ENCODE measurements around the gene ITGAV.
"Not testable (repeated sequence)": the region's sequence is repeated elsewhere in the genome, so short reads cannot be mapped to it uniquely, and the experiment has no call there.

ITGAV gene
- total RNA-seq = 78.1 to 180 (median 130) reads per million in 18 experiments

GRCh38 chr2:186589612-186590349, at the start of gene ITGAV:
Gene ITGAV (plus strand): TSS chr2:186590056. CDS start chr2:186590339, 283 bp downstream.
- DNase-seq = peak; percentile 93 to 94

- no peak for DNase-seq
Observed at GRCh38 chr2:186540941-186541340, 48.9 kb upstream of the ITGAV start.

- DNase-seq = no peak
Observed at GRCh38 chr2:186542002-186542401, 47.9 kb upstream of the ITGAV start.

GRCh38 chr2:186543561-186544131, 46.2 kb upstream of the ITGAV start:
- no peak for DNase-seq

GRCh38 chr2:186544255-186544675, 45.6 kb upstream of the ITGAV start:
- DNase-seq = peak in 1 of 2 donors; percentile 11

- DNase-seq = no peak
Observed at GRCh38 chr2:186546846-186547245, 43.0 kb upstream of the ITGAV start.

- no peak for DNase-seq
Observed at GRCh38 chr2:186551323-186552050, 38.4 kb upstream of the ITGAV start.

GRCh38 chr2:186554429-186554828, 35.4 kb upstream of the ITGAV start:
- no peak for DNase-seq

GRCh38 chr2:186554850-186555671, 34.8 kb upstream of the ITGAV start:
- no peak for DNase-seq

GRCh38 chr2:186558512-186559276, 31.2 kb upstream of the ITGAV start:
- DNase-seq = no peak

- DNase-seq = no peak
Observed at GRCh38 chr2:186559370-186559769, 30.5 kb upstream of the ITGAV start.

- DNase-seq = no peak
Observed at GRCh38 chr2:186559848-186560247, 30.0 kb upstream of the ITGAV start.

- no peak for DNase-seq
Observed at GRCh38 chr2:186560254-186560653, 29.6 kb upstream of the ITGAV start.

- DNase-seq = no peak
Observed at GRCh38 chr2:186561467-186562208, 28.2 kb upstream of the ITGAV start.

GRCh38 chr2:186562209-186562578, 27.7 kb upstream of the ITGAV start:
- no peak for DNase-seq

GRCh38 chr2:186568600-186568999, 21.3 kb upstream of the ITGAV start:
- not testable (repeated sequence) for DNase-seq

- not testable (repeated sequence) for DNase-seq
Observed at GRCh38 chr2:186569127-186569526, 20.7 kb upstream of the ITGAV start.

- no peak for DNase-seq
Observed at GRCh38 chr2:186569897-186570296, 20.0 kb upstream of the ITGAV start.

GRCh38 chr2:186570604-186571003, 19.3 kb upstream of the ITGAV start:
- no peak for DNase-seq

- DNase-seq = no peak
Observed at GRCh38 chr2:186572705-186573104, 17.2 kb upstream of the ITGAV start.

- no peak for DNase-seq
Observed at GRCh38 chr2:186573531-186573930, 16.3 kb upstream of the ITGAV start.
